B cell (primary cell): ENCODE measurements around the gene RPL22. TPM values are rescaled to one million over a fixed set of nuclear protein-coding genes. Genes with fewer than 3 reads are reported as not detected.
A peak's percentile ranks its signal among the peaks of the same experiment; 100 is the strongest.

ENCODE experiments used
- ATAC-seq: fragments of 200-7000 bp; cut with Tn5 transposase; one replicate; pipeline ENCODE4 v1.10.0; 2021; ENCODE audit warnings: low read depth, mild to moderate bottlenecking, moderate number of reproducible peaks, moderate library complexity
- CTCF ChIA-PET: fragments of 350-600 bp; sonication (Branson Sonifier 250); formaldehyde crosslinking; loops from one replicate; lab custom pipeline; 2021; ENCODE audit warnings: antibody characterized with exemption, inconsistent platforms; lab: Charles Lee
- POLR2A ChIA-PET: fragments of 350-600 bp; sonication (Branson Sonifier 250); formaldehyde crosslinking; loops from one replicate; lab custom pipeline; 2021; ENCODE audit warnings: antibody characterized with exemption; lab: Charles Lee
- DNase-seq: peaks from one replicate; pipeline ENCODE4 v3.0.0; 2013
- H2AFZ ChIP-seq: 2 replicates; pipeline ENCODE4 v1.6.1; 2012; ENCODE audit warnings: mild to moderate bottlenecking, low read depth, low read length; ENCODE audit not compliant: insufficient read depth, poor library complexity, severe bottlenecking
- H3K27ac ChIP-seq, 2 donors: 1 replicate in 1 of 2; 2 replicates in 1 of 2; pipeline ENCODE4 v1.5.1; 2012 to 2013; ENCODE audit warnings: low read length in 2 of 2, mild to moderate bottlenecking in 2 of 2, moderate library complexity in 1 of 2
- H3K27me3 ChIP-seq, 4 experiments: fragments of 200-600 bp in 1 of 4; sonication (generic) in 1 of 4; replicated peaks in 1 of 4; 1 replicate in 2 of 4; 2 replicates in 2 of 4; pipeline versions ENCODE4 v1.6.1 to v1.7.0; 2013 to 2016; ENCODE audit warnings: low read length in 3 of 4, mild to moderate bottlenecking in 2 of 4, mixed read lengths in 1 of 4, moderate library complexity in 1 of 4; ENCODE audit not compliant: insufficient read depth in 4 of 4, control insufficient read depth in 3 of 4; ENCODE audit errors: control extremely low read depth in 1 of 4
- H3K36me3 ChIP-seq, 2 experiments: replicated peaks in 1 of 2; 1 replicate in 1 of 2; 2 replicates in 1 of 2; pipeline versions ENCODE4 v1.6.1 to v1.7.1; 2013; ENCODE audit warnings: low read length in 1 of 2; ENCODE audit not compliant: insufficient read depth in 2 of 2, control insufficient read depth in 1 of 2; ENCODE audit errors: control extremely low read depth in 1 of 2, extremely low read depth in 1 of 2
- H3K4me1 ChIP-seq, 2 donors: fragments of 200-600 bp in 1 of 2; sonication (generic) in 1 of 2; 1 replicate in 1 of 2; 2 replicates in 1 of 2; pipeline versions ENCODE4 v1.5.1 to v1.6.1; 2013 to 2017; ENCODE audit warnings: low read length in 2 of 2; ENCODE audit not compliant: control insufficient read depth in 2 of 2, insufficient read depth in 2 of 2
- H3K4me2 ChIP-seq: replicated peaks from 2 replicates; pipeline ENCODE3; 2012; ENCODE audit warnings: mild to moderate bottlenecking, low read depth, low read length; ENCODE audit not compliant: poor library complexity, severe bottlenecking
- H3K4me3 ChIP-seq, 5 experiments: fragments of 200-600 bp in 1 of 5; sonication (generic) in 1 of 5; 1 replicate in 3 of 5; 2 replicates in 2 of 5; pipeline versions ENCODE4 v1.5.1 to v1.7.0; 2011 to 2016; ENCODE audit warnings: low read length in 4 of 5, mild to moderate bottlenecking in 4 of 5, low read depth in 2 of 5, control low read depth in 1 of 5, moderate library complexity in 1 of 5; ENCODE audit not compliant: insufficient read depth in 1 of 5; ENCODE audit errors: control extremely low read depth in 1 of 5, extremely low read depth in 1 of 5
- H3K79me2 ChIP-seq: fragments of 200-600 bp; sonication (generic); one replicate; pipeline ENCODE4 v1.6.0; 2016; ENCODE audit warnings: low read length; ENCODE audit not compliant: control insufficient read depth, insufficient read depth
- H3K9ac ChIP-seq: fragments of 200-600 bp; sonication (generic); 2 replicates; pipeline ENCODE4 v1.6.1; 2017; ENCODE audit warnings: mild to moderate bottlenecking, low read length, moderate library complexity
- H3K9me3 ChIP-seq, 3 donors: one replicate each; pipeline versions ENCODE4 v1.6.1 to v1.7.1; 2013; ENCODE audit warnings: low read length in 2 of 3; ENCODE audit not compliant: control insufficient read depth in 2 of 3, insufficient read depth in 1 of 3; ENCODE audit errors: control extremely low read depth in 1 of 3
- H4K20me1 ChIP-seq: 2 replicates; pipeline ENCODE4 v1.6.0; 2012; ENCODE audit warnings: mild to moderate bottlenecking, low read length; ENCODE audit not compliant: insufficient read depth, control insufficient read depth, poor library complexity, severe bottlenecking
- H3K27ac Mint-ChIP-seq: one replicate; pipeline ENCODE4 v1.8.0; 2021; ENCODE audit warnings: mixed read lengths
- H3K27me3 Mint-ChIP-seq: one replicate; pipeline ENCODE4 v1.8.0; 2021; ENCODE audit warnings: mixed read lengths
- H3K4me1 Mint-ChIP-seq: one replicate; pipeline ENCODE4 v1.8.0; 2021; ENCODE audit warnings: mixed read lengths
- H3K4me3 Mint-ChIP-seq: one replicate; pipeline ENCODE4 v1.8.0; 2021; ENCODE audit warnings: mixed read lengths
- H3K9me3 Mint-ChIP-seq: one replicate; pipeline ENCODE4 v1.8.0; 2022; ENCODE audit warnings: mixed read lengths; ENCODE audit not compliant: insufficient read depth
- EZH2 ChIP-seq: IDR thresholded peaks from 2 replicates; pipeline ENCODE4 v1.6.1; 2012; ENCODE audit warnings: borderline replicate concordance, low read depth, mild to moderate bottlenecking, moderate library complexity, low read length; ENCODE audit not compliant: insufficient read depth, poor library complexity, severe bottlenecking
- WGBS: methylation state at CpG from one replicate; pipeline ENCODE4 v1.1.5; 2013; ENCODE audit warnings: missing lambda C conversion rate; ENCODE audit not compliant: insufficient coverage; 5-methylcytosine and 5-hydroxymethylcytosine counted together
- intact Hi-C: fragments of 100-400 bp; cut with micrococcal nuclease; formaldehyde crosslinking; loops from one replicate; pipeline ENCODE4 v1.10.0; 2022
- polyA plus RNA-seq: library from polyadenylated mRNA; depleted of rRNA; stranded (reverse); fragments of >200 nt; gene quantifications from 2 replicates; pipeline ENCODE4 v1.2.3, GENCODE V29; 2012
- total RNA-seq, 2 donors: library from RNA; stranded (reverse); fragments of 120-200 nt in 1 of 2; gene quantifications; 1 replicate in 1 of 2; 2 replicates in 1 of 2; pipeline versions ENCODE4 v1.2.3 to v1.2.4, GENCODE V29; 2013 to 2022
- TF ChIP-seq, protein P1 (sequence below): fragments of 200-600 bp; IDR thresholded peaks from one replicate; pipeline ENCODE4 v1.8.0; 2022; ENCODE audit warnings: antibody characterized with exemption, mild to moderate bottlenecking

RPL22 gene
- total and polyA plus RNA-seq, 2 donors (not counting 1 experiment from before 2014, with no cell fraction given) = 70.9 to 471 TPM

DNA sequence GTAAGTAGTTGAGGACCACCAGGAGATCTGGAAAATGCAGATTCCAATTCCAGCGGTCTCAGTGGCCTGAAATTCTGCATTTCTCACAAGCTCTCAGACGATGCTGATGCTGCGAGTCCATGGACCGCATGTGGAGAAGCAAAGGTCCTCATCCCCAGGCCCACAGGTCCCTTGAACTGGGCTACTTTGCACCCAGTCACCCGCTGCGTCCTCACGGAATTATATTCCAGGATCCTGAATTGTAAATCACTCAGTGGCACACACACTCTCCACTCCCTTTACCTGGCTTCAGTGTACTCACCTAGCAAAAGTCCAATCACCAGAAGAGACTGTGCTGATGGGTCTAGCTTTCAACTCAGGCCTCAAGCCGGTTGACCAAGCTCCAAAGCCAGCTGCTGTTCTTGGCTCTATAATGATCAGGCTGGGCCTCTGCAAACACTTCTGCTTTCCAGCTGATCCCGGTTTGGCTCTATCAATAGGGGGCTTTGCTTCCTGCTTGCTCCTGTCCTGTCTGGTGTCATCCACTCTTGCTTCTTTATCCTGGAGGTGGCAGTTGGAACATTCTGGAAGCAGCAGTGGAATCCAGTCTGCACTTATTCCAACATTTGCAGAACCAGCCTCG lies 904 bp upstream of the RPL22 start:
- Histone ChIP-seq H3K4me2 (peak overlapping the region; percentile 92), H3K27me3 (peaks cover 0 to 11% (median 4%) of the 10 kb centered on the region in 4 experiments), H3K27ac (peak overlapping the region; percentile 39 to 83), H3K36me3 (peaks cover 0 to 17% of the 10 kb centered on the region in 2 experiments), H4K20me1 (peaks cover 39% of the 10 kb centered on the region), H3K9ac (peak overlapping the region; percentile 93), H2AFZ (peak overlapping the region; percentile 83), H3K4me3 (peak overlapping the region; percentile 75 to 99 (median 89)), H3K79me2 (peaks cover 61% of the 10 kb centered on the region), H3K9me3 (peaks cover 0 to 6% (median 0%) of the 10 kb centered on the region in 3 donors), H3K4me1 (peaks cover 30 to 31% of the 10 kb centered on the region in 2 donors)
- 90% methylated on average over 10 of the region's 10 CpGs for WGBS
- ChIA-PET POLR2A (interaction anchor here (1.3 kb wide), 1 partner anchor 174 kb away, joined by 3 read pairs; no protein-coding TSS in a partner anchor), CTCF (interaction anchor here (1.0 to 1.6 kb wide), 2 partner anchors 15 to 35 kb away, joined by 4 to 6 read pairs; no protein-coding TSS in a partner anchor)
- ATAC-seq = no peak
- Mint-ChIP-seq H3K27me3 (peaks cover 6% of the 10 kb centered on the region), H3K4me1 (peaks cover 44% of the 10 kb centered on the region), H3K9me3 (no peaks in the 10 kb centered on the region), H3K27ac (peak overlapping the region; percentile 96), H3K4me3 (peak overlapping the region; percentile 90)
- TF ChIP-seq, protein P1, sequence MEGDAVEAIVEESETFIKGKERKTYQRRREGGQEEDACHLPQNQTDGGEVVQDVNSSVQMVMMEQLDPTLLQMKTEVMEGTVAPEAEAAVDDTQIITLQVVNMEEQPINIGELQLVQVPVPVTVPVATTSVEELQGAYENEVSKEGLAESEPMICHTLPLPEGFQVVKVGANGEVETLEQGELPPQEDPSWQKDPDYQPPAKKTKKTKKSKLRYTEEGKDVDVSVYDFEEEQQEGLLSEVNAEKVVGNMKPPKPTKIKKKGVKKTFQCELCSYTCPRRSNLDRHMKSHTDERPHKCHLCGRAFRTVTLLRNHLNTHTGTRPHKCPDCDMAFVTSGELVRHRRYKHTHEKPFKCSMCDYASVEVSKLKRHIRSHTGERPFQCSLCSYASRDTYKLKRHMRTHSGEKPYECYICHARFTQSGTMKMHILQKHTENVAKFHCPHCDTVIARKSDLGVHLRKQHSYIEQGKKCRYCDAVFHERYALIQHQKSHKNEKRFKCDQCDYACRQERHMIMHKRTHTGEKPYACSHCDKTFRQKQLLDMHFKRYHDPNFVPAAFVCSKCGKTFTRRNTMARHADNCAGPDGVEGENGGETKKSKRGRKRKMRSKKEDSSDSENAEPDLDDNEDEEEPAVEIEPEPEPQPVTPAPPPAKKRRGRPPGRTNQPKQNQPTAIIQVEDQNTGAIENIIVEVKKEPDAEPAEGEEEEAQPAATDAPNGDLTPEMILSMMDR = no peak
- TF ChIP-seq EZH2 = no peak
- DNase-seq = no peak
- intact Hi-C loops = no loop called here

DNA sequence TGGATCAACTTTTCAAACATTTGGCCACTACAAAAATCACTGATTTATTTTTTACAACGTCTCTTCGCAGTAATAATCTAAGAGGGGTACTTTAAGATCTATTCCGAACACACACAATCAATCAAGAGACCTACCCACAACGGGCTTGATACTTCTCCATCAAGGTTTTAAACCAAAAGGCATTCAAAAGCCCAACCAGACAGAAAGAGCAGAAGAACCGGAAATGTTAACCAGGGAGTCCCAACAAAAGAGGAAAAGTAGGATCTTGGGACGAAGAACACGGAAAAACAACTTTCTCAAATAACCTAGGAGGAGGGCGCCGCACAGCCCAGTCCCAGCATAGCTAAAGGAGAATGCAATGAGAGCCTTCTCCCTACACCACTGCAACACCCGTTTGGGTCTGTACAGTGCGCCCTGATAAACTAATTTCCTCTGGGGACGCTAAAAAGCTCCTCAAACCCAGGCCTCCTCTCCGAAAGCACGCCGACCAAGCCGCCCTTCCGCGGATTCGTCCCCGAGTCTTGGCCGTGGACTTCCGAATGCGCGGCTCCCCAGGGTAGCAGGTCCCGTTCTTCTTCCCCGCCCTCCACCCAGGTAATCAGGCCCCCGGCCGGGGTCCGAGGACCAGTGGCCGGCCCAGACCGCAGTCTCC lies 623 bp downstream of the RPL22 start:
- no peak for DNase-seq
- Histone ChIP-seq H2AFZ (peak overlapping the region; percentile 83), H3K4me1 (peaks cover 23 to 24% of the 10 kb centered on the region in 2 donors), H4K20me1 (peaks cover 53% of the 10 kb centered on the region), H3K9ac (peak overlapping the region; percentile 93), H3K27ac (peak overlapping the region; percentile 44 to 83), H3K4me3 (peak overlapping the region; percentile 75 to 99 (median 89)), H3K27me3 (no peaks in the 10 kb centered on the region), H3K9me3 (peaks cover 0 to 4% (median 0%) of the 10 kb centered on the region in 3 donors), H3K79me2 (peaks cover 71% of the 10 kb centered on the region), H3K36me3 (peaks cover 0 to 30% of the 10 kb centered on the region in 2 experiments), H3K4me2 (peak overlapping the region; percentile 92)
- H3K9me3 Mint-ChIP-seq = no peaks in the 10 kb centered on the region
- ATAC-seq = peak; percentile 1
- under 1% methylated on average over 26 of the region's 31 CpGs for WGBS
- ChIA-PET CTCF (no interaction called here), POLR2A (no interaction called here)
- peak overlapping the region; percentile 76 for H3K27ac Mint-ChIP-seq
- H3K4me1 Mint-ChIP-seq = peaks cover 38% of the 10 kb centered on the region
- intact Hi-C loops = loop anchor here (1.0 to 10.0 kb wide), 7 partner anchors 10 to 586 kb away; partner anchors contain the start of genes ACOT7, CAMTA1, DNAJC11 and ICMT
- peak overlapping the region; percentile 90 for H3K4me3 Mint-ChIP-seq
- H3K27me3 Mint-ChIP-seq = peaks cover 3% of the 10 kb centered on the region
- TF ChIP-seq, protein P1 = no peak
- no peak for TF ChIP-seq EZH2
